Activated naive CD8-positive, alpha-beta T cell treated with anti-CD3 and anti-CD28 coated beads, Interleukin-2, amount 10 ng/mL, durations not matched to agents 7 days and 5 days (primary cell): ENCODE data around the gene BCAS3. TPM values are rescaled to one million over a fixed set of nuclear protein-coding genes. Genes with fewer than 3 reads are reported as not detected.

Source experiments
- ATAC-seq: fragments of 150-1000 bp; cut with Tn5 transposase; one replicate; pipeline ENCODE4 v1.10.0; 2021; ENCODE audit warnings: low read depth, moderate library complexity
- POLR2A ChIA-PET: fragments of 350-600 bp; sonication (Branson Sonifier 250); formaldehyde crosslinking; loops from one replicate; lab custom pipeline; 2021; ENCODE audit warnings: antibody characterized with exemption; lab: Charles Lee
- DNase-seq: peaks from one replicate; pipeline ENCODE4 v3.0.0; 2021
- H3K27ac Mint-ChIP-seq: one replicate; pipeline ENCODE4 v1.8.0; 2022; ENCODE audit warnings: mild to moderate bottlenecking, mixed read lengths
- H3K27me3 Mint-ChIP-seq: one replicate; pipeline ENCODE4 v1.8.0; 2022; ENCODE audit warnings: mild to moderate bottlenecking, moderate library complexity, mixed read lengths
- H3K36me3 Mint-ChIP-seq: one replicate; pipeline ENCODE4 v1.8.0; 2021; ENCODE audit warnings: mild to moderate bottlenecking, mixed read lengths
- H3K4me1 Mint-ChIP-seq: one replicate; pipeline ENCODE4 v1.8.0; 2021; ENCODE audit warnings: mixed read lengths
- H3K4me3 Mint-ChIP-seq: one replicate; pipeline ENCODE4 v1.8.0; 2022; ENCODE audit warnings: mild to moderate bottlenecking, moderate library complexity, mixed read lengths
- H3K9me3 Mint-ChIP-seq: one replicate; pipeline ENCODE4 v1.8.0; 2021; ENCODE audit warnings: mixed read lengths
- total RNA-seq, 2 experiments: library from RNA; stranded (reverse); gene quantifications; one replicate each; pipeline ENCODE4 v1.2.3, GENCODE V29; 2021

The BCAS3 gene
- total RNA-seq, 2 experiments from 2014 or later = 21.6 to 27.3 TPM

DNA sequence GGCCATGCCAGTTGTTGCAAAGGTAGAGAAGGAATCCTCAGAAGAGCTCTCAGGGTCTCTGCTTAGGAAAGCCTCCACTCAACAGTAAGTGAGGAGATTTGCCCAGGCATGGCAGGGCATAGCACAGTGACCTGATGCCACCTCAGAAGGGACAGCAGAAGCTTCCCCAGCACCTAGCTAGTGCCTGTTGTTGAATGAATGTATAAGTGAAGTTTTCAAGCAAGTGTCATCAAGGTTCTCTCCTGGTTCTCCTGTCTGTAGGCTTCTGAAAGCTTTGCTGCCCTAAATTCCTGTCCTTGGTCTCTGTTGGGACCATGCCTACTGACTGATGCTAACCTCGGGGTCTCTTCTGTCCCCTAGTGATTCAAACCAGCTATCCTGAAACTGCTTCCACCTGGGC lies 607.1 kb downstream of the BCAS3 start:
- ATAC-seq (no peak), DNase-seq (no peak)
- POLR2A ChIA-PET = no interaction called here
- H3K27me3 Mint-ChIP-seq = no peaks in the 10 kb centered on the region
- peaks cover 15% of the 10 kb centered on the region for H3K4me1 Mint-ChIP-seq
- peaks cover 6% of the 10 kb centered on the region for H3K36me3 Mint-ChIP-seq
- H3K4me3 Mint-ChIP-seq = no peak overlapping the region
- H3K27ac Mint-ChIP-seq = no peak overlapping the region
- no peaks in the 10 kb centered on the region for H3K9me3 Mint-ChIP-seq

DNA sequence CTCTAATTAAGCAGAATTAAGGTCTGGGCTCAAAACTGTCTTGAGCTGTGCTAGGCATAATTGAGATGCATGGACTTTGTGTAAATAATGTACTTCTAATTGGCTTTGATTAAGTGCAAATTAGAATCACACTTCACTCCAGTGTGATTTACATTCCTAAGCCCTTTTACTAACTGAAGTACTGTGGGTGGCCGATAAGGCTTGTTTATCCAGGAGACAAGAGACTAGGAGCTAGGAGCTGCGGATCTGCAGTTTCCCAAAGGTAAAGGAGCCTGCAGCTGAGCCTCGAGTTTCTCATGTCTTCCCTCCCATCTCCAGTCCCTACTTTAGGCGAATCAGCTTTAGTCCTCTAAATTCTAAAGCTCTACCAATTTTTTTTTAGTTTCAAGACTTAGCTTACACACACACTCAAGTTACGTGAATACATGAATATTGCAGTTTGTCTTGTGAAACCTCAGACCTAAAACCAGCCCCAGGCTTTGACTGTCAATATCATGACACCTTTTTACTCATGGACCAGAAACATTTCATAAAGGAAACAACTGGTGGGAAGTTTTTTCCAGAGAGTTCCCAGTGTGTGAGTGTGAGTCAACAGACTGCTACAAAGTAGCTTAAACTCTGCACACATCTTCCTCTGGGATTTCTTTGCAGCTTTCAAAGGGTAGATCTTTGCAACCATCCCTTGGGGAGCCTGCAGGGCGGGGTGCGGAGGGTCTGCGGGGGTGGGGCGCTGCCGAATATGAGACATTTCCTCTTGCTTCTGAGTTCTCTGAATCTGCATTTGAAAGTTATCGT lies 608.1 kb downstream of the BCAS3 start:
- peaks cover 4% of the 10 kb centered on the region for H3K36me3 Mint-ChIP-seq
- POLR2A ChIA-PET = interaction anchor here (0.5 to 0.6 kb wide), 2 partner anchors 15 to 43 kb away, joined by 3 read pairs; no protein-coding TSS in a partner anchor
- no peaks in the 10 kb centered on the region for H3K9me3 Mint-ChIP-seq
- H3K27me3 Mint-ChIP-seq = no peaks in the 10 kb centered on the region
- no peak overlapping the region for H3K4me3 Mint-ChIP-seq
- H3K27ac Mint-ChIP-seq = no peak overlapping the region
- DNase-seq (no peak), ATAC-seq (no peak)
- H3K4me1 Mint-ChIP-seq = peaks cover 7% of the 10 kb centered on the region

DNA sequence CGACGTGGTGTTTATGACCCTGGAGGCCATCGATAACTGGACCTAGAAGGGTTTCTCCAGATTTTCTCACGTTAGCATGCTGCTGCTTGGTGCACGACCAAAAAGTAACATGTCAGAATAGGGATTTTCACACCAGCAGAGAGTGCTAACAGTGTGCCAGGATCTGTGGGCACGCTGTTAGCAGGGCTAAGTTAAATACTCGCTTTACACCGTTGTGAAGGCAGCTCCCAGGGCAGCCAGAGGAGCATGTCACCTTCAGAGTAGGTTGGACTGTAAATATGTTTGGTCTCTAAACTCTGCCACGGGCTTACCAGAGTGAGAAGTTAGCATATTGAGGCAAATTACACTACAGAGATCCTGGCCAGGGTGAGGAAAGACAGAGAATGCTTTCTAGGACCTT lies 608.8 kb downstream of the BCAS3 start:
- H3K9me3 Mint-ChIP-seq = no peaks in the 10 kb centered on the region
- no peak overlapping the region for H3K27ac Mint-ChIP-seq
- no peak overlapping the region for H3K4me3 Mint-ChIP-seq
- DNase-seq (no peak), ATAC-seq (no peak)
- POLR2A ChIA-PET = no interaction called here
- peaks cover 7% of the 10 kb centered on the region for H3K4me1 Mint-ChIP-seq
- H3K27me3 Mint-ChIP-seq = no peaks in the 10 kb centered on the region
- peaks cover 4% of the 10 kb centered on the region for H3K36me3 Mint-ChIP-seq

DNA sequence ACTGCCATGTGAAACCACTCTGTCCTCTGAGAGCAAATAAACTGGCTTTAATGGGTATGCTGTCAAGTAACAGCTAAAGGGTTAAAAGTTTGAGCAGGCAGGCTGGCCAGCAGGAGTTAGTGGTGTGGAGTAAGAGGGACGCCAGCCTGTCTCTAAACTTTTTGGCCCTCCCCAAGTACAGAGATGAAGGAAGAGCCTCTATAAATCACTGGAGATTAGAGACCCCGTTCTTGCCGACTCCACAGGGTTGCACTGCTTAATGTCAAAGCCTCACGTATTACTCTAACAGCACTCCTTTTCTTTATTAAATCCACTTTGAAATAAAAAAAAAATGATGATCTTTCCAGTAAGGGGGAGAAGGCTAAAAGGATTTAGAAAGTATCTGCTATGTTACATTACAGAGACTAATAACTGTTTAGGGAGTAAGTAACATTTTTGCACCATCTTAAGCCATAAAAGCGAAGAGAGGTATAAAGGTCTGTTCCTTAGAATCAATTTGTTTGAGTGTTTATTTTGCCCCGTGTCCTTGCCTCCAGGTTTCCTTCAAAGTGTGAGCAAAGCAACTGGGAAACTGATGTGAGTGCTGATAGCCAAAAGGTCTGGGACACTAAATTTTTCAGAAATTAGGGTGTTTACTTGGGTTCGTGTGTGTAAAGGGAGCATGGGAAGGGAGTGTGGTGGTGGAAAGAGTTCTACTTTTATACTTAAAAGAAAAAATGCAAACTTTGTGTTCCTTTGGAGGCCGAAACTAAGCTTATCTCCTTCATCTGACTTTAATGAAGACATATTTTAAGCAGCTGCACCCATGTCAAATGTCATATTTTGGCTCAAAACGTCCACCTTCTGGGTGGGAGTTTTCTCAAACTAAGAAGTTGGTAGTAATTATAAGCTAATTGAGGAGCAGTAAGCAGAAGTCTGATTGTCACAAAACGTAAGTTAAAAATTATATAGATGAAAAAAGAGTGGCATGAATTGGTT lies 612.0 kb downstream of the BCAS3 start:
- Mint-ChIP-seq H3K36me3 (no peaks in the 10 kb centered on the region), H3K27me3 (no peaks in the 10 kb centered on the region), H3K27ac (no peak overlapping the region), H3K4me1 (peaks cover 3% of the 10 kb centered on the region), H3K9me3 (no peaks in the 10 kb centered on the region), H3K4me3 (no peak overlapping the region)
- DNase-seq (no peak), ATAC-seq (no peak)
- POLR2A ChIA-PET = no interaction called here

DNA sequence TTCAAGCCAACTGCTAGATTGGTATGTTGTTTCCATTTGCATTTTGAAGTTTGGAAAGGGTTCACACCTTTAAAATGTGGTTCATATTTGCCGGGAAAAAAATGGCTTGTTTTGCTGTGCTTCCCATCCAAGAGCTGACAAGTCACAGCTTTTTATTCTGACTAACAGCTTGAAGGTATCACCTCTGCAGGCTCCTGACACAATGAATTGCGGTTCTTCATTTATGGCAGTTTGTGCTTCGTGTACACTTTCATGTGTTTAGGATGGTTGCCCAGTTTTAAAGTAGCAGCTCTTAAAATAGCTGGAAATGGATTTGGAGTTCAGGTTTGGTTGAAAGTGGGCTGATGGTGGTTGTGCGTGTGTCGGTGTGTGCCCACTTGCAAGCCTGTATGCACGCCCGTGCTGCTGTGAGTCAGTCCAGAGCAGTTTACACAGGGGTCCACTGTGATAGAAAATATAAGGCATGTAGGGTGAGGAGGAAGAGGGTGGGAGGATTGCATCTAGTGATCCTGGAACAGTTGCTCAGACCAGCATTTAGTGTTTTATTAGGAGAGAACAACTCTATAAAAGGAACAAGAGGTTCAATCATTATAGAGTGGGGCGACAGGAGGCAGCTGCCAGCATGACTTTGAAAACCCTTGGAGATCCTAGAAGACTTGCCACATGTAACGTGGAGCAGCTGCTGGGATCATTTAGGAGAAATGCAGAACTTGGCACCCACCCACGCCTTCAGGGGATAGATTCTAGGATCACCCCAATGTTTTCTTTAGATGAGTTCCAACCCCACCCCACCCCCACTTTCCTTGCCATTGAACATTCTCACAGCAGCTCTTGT lies 614.0 kb downstream of the BCAS3 start:
- ATAC-seq (no peak), DNase-seq (no peak)
- Mint-ChIP-seq H3K9me3 (no peaks in the 10 kb centered on the region), H3K27me3 (peaks cover 3% of the 10 kb centered on the region), H3K36me3 (no peaks in the 10 kb centered on the region), H3K4me1 (peaks cover 3% of the 10 kb centered on the region), H3K4me3 (no peak overlapping the region), H3K27ac (no peak overlapping the region)
- POLR2A ChIA-PET = no interaction called here

DNA sequence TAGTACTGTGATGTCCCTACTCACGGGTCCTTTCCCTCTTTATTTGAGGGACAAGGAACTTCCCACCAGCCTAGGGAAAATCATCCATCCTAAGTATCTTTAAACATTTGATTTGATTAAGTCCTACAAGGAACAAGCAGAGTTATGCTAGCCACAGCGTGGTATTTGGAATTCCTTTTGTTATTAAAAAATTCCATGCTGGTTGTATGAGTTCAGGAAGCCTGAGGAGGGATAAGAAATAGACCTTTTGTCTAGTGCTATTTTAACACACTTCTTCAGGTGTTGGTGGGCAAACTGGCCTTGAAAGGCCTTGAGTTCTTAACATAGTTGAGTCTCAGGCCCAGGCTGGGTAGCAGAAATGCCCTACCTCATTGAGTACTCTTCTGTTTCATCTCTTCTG lies 616.6 kb downstream of the BCAS3 start:
- no peaks in the 10 kb centered on the region for H3K9me3 Mint-ChIP-seq
- H3K4me3 Mint-ChIP-seq = no peak overlapping the region
- peaks cover 3% of the 10 kb centered on the region for H3K4me1 Mint-ChIP-seq
- H3K36me3 Mint-ChIP-seq = no peaks in the 10 kb centered on the region
- H3K27me3 Mint-ChIP-seq = peaks cover 3% of the 10 kb centered on the region
- H3K27ac Mint-ChIP-seq = no peak overlapping the region
- POLR2A ChIA-PET = no interaction called here
- ATAC-seq (no peak), DNase-seq (no peak)

DNA sequence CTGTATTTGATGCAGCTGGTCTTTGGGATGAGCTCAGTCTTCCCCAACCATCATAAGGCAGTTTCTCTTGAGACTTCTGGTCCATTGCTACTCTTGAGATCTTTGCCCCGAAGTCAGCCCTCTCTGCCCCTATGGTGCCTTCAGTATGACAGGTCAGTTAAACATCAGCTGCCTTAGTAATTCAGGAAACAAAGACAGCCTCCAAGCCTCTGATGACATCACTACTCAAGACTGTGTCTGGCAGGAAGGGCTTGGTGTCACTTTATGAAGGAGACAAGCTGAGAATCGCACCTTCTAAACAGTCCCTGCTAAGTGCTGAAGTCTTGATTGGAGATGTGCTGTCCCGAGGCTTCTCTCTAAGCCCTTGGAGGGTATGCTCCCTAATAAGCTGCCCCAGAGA lies 617.1 kb downstream of the BCAS3 start:
- DNase-seq = no peak
- Mint-ChIP-seq H3K27me3 (peaks cover 3% of the 10 kb centered on the region), H3K36me3 (no peaks in the 10 kb centered on the region), H3K4me1 (peaks cover 3% of the 10 kb centered on the region), H3K27ac (no peak overlapping the region), H3K4me3 (no peak overlapping the region), H3K9me3 (no peaks in the 10 kb centered on the region)
- ATAC-seq = no peak
- POLR2A ChIA-PET = no interaction called here

DNA sequence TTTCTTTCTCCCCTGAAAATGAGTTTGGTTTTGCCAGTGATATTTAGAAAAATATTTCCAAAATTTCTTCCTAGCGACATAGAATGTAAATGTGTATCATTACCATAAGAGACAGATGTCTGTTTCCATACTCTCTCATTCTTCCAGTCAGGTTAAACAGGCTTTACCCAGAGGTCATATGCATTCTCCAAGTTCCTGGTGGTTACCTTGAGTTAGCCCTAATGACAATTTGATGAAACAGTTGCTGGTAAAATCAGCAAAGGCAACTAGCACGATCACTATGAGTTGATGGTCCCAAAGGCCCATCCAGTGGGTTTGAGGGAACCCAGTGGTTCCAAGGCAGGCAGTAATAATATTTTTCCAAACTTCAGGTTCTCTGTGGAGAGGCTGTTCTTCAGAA lies 618.4 kb downstream of the BCAS3 start:
- POLR2A ChIA-PET = no interaction called here
- no peak overlapping the region for H3K4me3 Mint-ChIP-seq
- DNase-seq = no peak
- no peak for ATAC-seq
- H3K27me3 Mint-ChIP-seq = peaks cover 3% of the 10 kb centered on the region
- peaks cover 3% of the 10 kb centered on the region for H3K4me1 Mint-ChIP-seq
- no peak overlapping the region for H3K27ac Mint-ChIP-seq
- no peaks in the 10 kb centered on the region for H3K9me3 Mint-ChIP-seq
- H3K36me3 Mint-ChIP-seq = no peaks in the 10 kb centered on the region

DNA sequence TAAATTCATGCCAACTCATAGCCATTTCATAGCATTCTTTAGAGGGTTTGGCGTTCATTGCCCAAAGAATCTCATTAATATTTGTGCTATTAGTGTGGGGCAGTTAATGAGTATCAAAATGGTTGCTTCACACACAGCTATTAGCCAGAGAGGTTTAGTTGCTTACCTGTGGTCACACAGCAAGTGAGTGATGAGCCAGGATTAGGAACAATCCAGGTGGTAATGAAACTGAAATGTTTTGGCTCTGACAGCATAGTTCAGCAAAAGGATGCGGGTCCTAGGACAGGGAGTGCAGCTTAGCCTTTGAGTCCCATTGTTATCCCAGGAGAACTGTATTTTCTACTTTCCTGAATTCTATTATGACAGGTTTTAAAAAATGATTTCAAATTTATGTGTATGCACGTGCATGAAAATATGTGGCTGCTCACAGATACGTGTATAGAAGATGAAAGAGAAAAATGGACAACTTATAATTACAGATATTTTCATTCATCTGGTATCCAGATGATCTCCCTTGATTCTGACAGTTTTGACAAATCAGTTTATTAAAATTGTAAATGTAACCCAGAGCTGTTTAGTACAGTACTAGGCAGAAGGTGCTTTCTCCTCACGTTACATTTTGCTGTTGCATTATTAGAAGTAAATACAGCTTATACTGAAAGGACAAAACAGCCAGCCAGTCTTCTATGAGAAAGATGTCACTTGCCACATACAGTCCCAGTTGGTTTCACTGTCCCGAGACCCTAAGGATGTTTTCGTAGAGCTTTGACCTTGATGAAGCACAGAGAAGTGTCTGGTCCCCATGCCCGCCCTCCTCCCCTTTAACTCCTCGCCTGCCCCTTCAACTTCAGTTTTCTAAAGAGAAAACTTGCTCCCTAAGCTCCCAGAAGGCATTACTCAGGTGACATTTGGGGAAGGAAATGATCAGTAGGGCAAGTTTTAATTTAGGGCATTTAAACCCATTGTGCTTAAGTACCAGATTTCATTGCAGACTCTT lies 622.2 kb downstream of the BCAS3 start:
- DNase-seq (no peak), ATAC-seq (no peak)
- Mint-ChIP-seq H3K36me3 (no peaks in the 10 kb centered on the region), H3K4me3 (no peak overlapping the region), H3K27me3 (peaks cover 3% of the 10 kb centered on the region), H3K27ac (no peak overlapping the region), H3K4me1 (peaks cover 3% of the 10 kb centered on the region), H3K9me3 (no peaks in the 10 kb centered on the region)
- POLR2A ChIA-PET = no interaction called here

DNA sequence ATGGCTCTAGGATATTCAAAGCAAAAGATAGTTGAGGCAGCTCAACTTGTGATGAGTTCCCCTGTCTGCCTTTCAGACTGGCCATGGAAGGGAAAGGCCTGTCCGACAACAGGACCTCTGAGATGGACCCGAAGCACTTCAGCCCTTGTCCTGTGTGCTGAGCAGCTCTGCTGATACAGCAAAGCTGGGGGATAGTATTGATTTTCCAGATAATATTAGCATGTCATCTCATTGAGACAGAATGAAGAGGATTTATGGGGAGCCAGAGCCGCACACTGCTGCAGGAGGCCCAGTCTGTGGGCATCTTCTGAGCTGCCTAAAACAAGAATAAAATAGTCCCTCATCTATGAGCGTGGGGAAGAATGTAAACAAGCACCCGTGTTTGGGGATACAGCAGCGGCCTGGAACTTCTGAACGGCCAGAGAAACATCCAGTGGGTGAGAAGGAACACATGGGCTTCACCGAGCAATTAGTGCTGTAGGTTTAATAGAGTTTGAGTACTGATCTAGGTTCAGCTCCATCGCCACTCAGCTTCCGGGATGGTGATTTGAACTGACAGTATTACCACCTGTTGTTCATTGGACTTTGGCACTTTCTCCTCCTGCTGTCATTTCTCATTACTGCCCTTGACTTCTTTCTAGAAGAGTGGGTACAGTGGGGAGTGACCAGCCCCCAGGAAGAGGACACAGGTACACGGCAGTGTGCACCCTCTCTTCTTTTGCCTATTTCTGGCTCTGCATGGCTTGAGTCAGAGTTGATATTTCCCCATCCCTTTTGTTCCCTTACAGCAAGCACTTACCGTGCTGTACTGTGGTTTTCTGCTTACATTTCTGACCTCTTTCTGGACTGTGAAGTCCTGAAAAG lies 625.5 kb downstream of the BCAS3 start:
- H3K27me3 Mint-ChIP-seq = no peaks in the 10 kb centered on the region
- no peak overlapping the region for H3K27ac Mint-ChIP-seq

DNA sequence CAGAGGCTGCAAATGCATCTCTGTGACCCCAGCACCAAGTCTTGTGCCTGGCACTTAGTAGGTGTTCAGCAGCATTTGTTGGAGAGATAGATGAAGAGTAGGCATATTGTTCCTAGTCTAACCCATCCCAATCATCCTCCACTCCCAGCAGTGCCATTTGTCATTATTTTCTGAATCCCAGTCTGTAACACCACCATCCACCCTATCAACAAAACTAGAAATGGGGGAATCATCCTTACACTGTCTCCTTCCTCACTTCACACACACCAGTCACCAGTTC lies 626.1 kb downstream of the BCAS3 start:
- Mint-ChIP-seq H3K9me3 (no peaks in the 10 kb centered on the region), H3K27me3 (no peaks in the 10 kb centered on the region), H3K4me3 (no peak overlapping the region), H3K36me3 (no peaks in the 10 kb centered on the region), H3K27ac (no peak overlapping the region), H3K4me1 (no peaks in the 10 kb centered on the region)
- ATAC-seq (no peak), DNase-seq (no peak)
- POLR2A ChIA-PET = no interaction called here

More for the DNA sequence above, 625.5 kb downstream of the BCAS3 start:
- POLR2A ChIA-PET = no interaction called here
- Mint-ChIP-seq H3K4me1 (no peaks in the 10 kb centered on the region), H3K9me3 (no peaks in the 10 kb centered on the region), H3K4me3 (no peak overlapping the region), H3K36me3 (no peaks in the 10 kb centered on the region)
- ATAC-seq (no peak), DNase-seq (no peak)

DNA sequence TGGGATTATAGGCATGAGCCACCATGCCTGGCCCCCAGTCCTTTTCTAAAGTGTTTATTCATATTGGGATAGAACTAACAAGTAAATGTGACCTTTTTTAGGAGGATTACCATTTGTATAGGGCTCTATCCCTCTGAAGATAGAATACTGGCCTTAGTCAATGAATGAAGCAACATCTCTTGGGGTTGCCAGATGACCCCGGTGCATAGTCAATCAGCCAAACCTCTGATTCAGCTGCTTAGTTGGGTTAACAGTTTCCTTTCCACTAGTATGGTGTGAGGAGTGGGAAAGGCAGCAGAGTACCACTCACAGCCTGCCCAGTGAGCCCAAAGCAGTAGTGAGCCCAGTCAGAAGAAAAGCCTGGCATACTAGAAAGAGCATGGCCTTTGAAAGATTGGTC lies 627.4 kb downstream of the BCAS3 start:
- no peak overlapping the region for H3K27ac Mint-ChIP-seq
- no peaks in the 10 kb centered on the region for H3K9me3 Mint-ChIP-seq

More for the DNA sequence above, 627.4 kb downstream of the BCAS3 start:
- H3K27me3 Mint-ChIP-seq = no peaks in the 10 kb centered on the region
- POLR2A ChIA-PET = no interaction called here
- H3K36me3 Mint-ChIP-seq = no peaks in the 10 kb centered on the region
- H3K4me1 Mint-ChIP-seq = no peaks in the 10 kb centered on the region
- no peak overlapping the region for H3K4me3 Mint-ChIP-seq
- DNase-seq = no peak
- no peak for ATAC-seq
